ENCODE results near the gene APPL2. TPM values are rescaled to one million over a fixed set of nuclear protein-coding genes. Genes with fewer than 3 reads are reported as not detected.

The APPL2 gene
- total and polyA plus RNA-seq, 2 of the 13 experiments (the other 11 are each of a cell fraction or from before 2014, with no cell fraction given): 9.9 to 11.1 TPM

DNA sequence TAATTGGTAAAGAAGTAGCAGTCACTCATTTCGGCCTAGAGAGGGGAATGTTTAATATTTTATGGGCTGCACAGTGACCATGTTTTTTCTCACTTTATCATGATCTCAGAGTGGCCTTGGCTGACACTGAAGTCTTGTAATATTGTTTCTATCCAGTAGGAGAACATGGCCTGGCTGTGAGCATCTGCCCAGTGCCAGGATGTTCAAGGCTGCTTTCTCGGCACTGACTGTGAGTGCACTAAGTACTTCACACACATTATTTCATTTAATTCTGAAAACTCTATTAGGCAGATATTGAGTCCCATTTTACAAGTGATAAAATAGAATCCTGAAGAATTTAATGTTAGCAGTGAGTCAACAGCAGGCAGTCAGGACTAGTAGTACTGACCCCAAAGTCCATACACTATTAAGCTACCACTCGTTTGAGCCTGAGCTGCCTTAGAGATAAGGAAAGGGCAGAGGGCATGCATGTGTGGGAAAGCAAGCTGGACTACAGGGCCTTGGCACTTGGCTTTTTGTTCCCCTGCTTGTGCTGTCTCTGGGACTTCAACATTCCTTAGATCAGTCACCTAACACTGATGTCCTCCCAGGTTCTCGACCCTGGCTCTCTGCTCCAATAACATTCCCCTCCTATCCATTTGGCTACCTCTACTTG lies 42.2 kb upstream of the APPL2 start:
- H3K27ac ChIP-seq (ENCODE audit: extremely low read length, insufficient read depth, low read length): no peak overlapping the region
- no peak overlapping the region for H2AFZ ChIP-seq (ENCODE audit: low read length)
- H3K27me3 ChIP-seq (ENCODE audit: control insufficient read depth in 1 of 2, insufficient read depth in 2 of 2, low read length in 2 of 2): no peaks in the 10 kb centered on the region
- H3K9me3 ChIP-seq (ENCODE audit: low read length): no peaks in the 10 kb centered on the region
- WGBS (ENCODE audit: low lambda C conversion rate): 0% methylated on average over 4 of the region's 4 CpGs
- no TSS peak for BruUV-seq (replicated peaks)
- ATAC-seq (peak; percentile 92), FAIRE-seq (no peak), DNase-seq (ENCODE audit: low spot score) (peak; percentile 50)
- CTCF ChIA-PET (ENCODE audit: low intra/inter-chr PET ratio, low total read pairs): interaction anchor here (1.1 kb wide), 1 partner anchor 105 kb away, joined by 3 read pairs; no protein-coding TSS in a partner anchor
- H3K4me1 ChIP-seq (ENCODE audit: insufficient read depth, low read length): peaks cover 40% of the 10 kb centered on the region
- peak overlapping the region; percentile 44 for H3K4me2 ChIP-seq (ENCODE audit: low read depth, low read length)
- peak; percentile 17; the same call in 1 of the 2 replicates for TF ChIP-seq STAG1 (CRISPR knock-in tag; IDR thresholded peaks at IDR 0.05)
- peak; percentile 33; the same call in 1 of the 2 replicates for TF ChIP-seq HNF4A (CRISPR knock-in tag; IDR thresholded peaks at IDR 0.05)
- TF ChIP-seq NR2F6 (IDR thresholded peaks at IDR 0.05): 0 out of 2 replicates have a peak, but pooled peaks have one; percentile 25
- TF ChIP-seq NR2F6 (CRISPR knock-in tag; IDR thresholded peaks at IDR 0.05): no peak
- no peak for TF ChIP-seq ZNF614 (CRISPR knock-in tag; IDR thresholded peaks at IDR 0.05; ENCODE audit: borderline replicate concordance)
- TF ChIP-seq CCDC6 (CRISPR knock-in tag; IDR thresholded peaks at IDR 0.05): no peak
- no peak for TF ChIP-seq POLR2AphosphoS2 (IDR thresholded peaks at IDR 0.05; ENCODE audit: low read depth, low read length)
- TF ChIP-seq SMC3 (IDR thresholded peaks at IDR 0.05; ENCODE audit: low read length): peak; percentile 16; the same call in 1 of the 2 replicates
- POLR2A ChIA-PET: no interaction called here
- H3K36me3 ChIP-seq (replicated peaks in 1 of 2; ENCODE audit: control insufficient read depth in 1 of 2, insufficient read depth in 2 of 2, low read length in 2 of 2): no peaks in the 10 kb centered on the region
- H3K4me3 ChIP-seq (replicated peaks in 1 of 3; ENCODE audit: insufficient read depth in 1 of 3, low read depth in 2 of 3, low read length in 3 of 3): no peak overlapping the region
- in situ Hi-C loops (cut with HindIII; ENCODE audit: extremely low pct_ligation_motif_present, low pct_unique_long_range_greater_than_20kb) (loop anchor here (5.0 kb wide), 1 partner anchor 104 kb away; no protein-coding TSS in a partner anchor), intact Hi-C loops (cut with micrococcal nuclease; ENCODE audit: unreplicated experiment) (loop anchor here (2.0 kb wide), 1 partner anchor 105 kb away; no protein-coding TSS in a partner anchor)
- no peaks in the 10 kb centered on the region for H4K20me1 ChIP-seq (ENCODE audit: insufficient read depth, low read length)
- no peak overlapping the region for H3K9ac ChIP-seq (ENCODE audit: insufficient read depth, low read depth, low read length)
- no peaks in the 10 kb centered on the region for H3K79me2 ChIP-seq (ENCODE audit: insufficient read depth, low read length)

DNA sequence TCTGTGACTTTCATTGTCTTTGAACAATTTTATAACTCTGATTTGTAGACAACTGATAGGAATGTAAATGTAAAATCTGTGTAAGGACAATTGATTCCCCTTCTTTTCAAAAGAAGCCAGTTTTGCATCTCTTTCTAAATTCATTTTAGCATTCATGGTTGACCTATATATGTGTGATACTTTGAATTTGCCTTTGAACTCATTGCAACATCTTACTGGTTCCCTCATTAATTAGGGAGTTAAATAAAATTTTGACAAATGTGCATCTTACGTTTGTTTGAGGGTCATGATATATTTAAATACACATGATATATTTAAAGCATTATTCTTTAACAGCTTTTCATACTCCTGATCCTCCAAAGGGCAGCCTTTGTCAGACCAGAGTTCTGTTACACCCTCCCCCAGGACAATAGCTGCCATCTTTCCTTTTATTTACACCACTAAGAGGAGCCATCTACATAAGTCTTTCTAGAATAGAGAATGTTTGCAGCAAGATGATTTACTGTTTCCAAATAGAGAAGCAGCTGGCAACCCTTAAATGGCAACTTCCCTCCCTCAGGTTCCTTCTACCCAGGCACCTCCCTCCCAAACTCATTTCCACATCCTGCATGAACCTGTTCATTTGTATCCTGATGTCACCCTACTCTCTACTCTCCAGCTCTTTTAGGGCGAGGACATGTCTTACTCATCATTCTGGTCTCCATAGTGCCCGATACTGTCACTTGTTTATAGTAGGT lies 40.2 kb upstream of the APPL2 start:
- POLR2A ChIA-PET: no interaction called here
- H3K79me2 ChIP-seq (ENCODE audit: insufficient read depth, low read length): no peaks in the 10 kb centered on the region
- no peak for FAIRE-seq
- no peak for TF ChIP-seq SAFB2 (CRISPR knock-in tag; IDR thresholded peaks at IDR 0.05; ENCODE audit: borderline replicate concordance, low read depth)
- TF ChIP-seq, protein P1, sequence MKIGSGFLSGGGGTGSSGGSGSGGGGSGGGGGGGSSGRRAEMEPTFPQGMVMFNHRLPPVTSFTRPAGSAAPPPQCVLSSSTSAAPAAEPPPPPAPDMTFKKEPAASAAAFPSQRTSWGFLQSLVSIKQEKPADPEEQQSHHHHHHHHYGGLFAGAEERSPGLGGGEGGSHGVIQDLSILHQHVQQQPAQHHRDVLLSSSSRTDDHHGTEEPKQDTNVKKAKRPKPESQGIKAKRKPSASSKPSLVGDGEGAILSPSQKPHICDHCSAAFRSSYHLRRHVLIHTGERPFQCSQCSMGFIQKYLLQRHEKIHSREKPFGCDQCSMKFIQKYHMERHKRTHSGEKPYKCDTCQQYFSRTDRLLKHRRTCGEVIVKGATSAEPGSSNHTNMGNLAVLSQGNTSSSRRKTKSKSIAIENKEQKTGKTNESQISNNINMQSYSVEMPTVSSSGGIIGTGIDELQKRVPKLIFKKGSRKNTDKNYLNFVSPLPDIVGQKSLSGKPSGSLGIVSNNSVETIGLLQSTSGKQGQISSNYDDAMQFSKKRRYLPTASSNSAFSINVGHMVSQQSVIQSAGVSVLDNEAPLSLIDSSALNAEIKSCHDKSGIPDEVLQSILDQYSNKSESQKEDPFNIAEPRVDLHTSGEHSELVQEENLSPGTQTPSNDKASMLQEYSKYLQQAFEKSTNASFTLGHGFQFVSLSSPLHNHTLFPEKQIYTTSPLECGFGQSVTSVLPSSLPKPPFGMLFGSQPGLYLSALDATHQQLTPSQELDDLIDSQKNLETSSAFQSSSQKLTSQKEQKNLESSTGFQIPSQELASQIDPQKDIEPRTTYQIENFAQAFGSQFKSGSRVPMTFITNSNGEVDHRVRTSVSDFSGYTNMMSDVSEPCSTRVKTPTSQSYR (CRISPR knock-in tag; IDR thresholded peaks at IDR 0.05; ENCODE audit: borderline replicate concordance): no peak
- TF ChIP-seq ZMYM4 (CRISPR knock-in tag; IDR thresholded peaks at IDR 0.05): no peak
- TF ChIP-seq SUZ12 (IDR thresholded peaks at IDR 0.05; ENCODE audit: low read depth, low read length): no peak
- TF ChIP-seq NFIB (CRISPR knock-in tag; IDR thresholded peaks at IDR 0.05; ENCODE audit: borderline replicate concordance): no peak
- no peak for TF ChIP-seq U2AF2 (IDR thresholded peaks at IDR 0.05; ENCODE audit: low read depth, low read length)
- no peak for TF ChIP-seq HHEX (CRISPR knock-in tag; IDR thresholded peaks at IDR 0.05)
- no peak for TF ChIP-seq PCBP2 (optimal IDR thresholded peaks at IDR 0.05; ENCODE audit: low read depth, low read length, poor library complexity, severe bottlenecking)
- no peak overlapping the region for H3K4me3 ChIP-seq (replicated peaks in 1 of 3; ENCODE audit: insufficient read depth in 1 of 3, low read depth in 2 of 3, low read length in 3 of 3)
- no peak for DNase-seq (ENCODE audit: low spot score)
- no peak for ATAC-seq
- no peaks in the 10 kb centered on the region for H3K27me3 ChIP-seq (ENCODE audit: control insufficient read depth in 1 of 2, insufficient read depth in 2 of 2, low read length in 2 of 2)
- H3K9me3 ChIP-seq (ENCODE audit: low read length): no peaks in the 10 kb centered on the region
- H3K36me3 ChIP-seq (replicated peaks in 1 of 2; ENCODE audit: control insufficient read depth in 1 of 2, insufficient read depth in 2 of 2, low read length in 2 of 2): no peaks in the 10 kb centered on the region
- no TSS peak for BruUV-seq (replicated peaks)
- H2AFZ ChIP-seq (ENCODE audit: low read length): no peak overlapping the region
- 45% methylated on average over 3 of the region's 3 CpGs for WGBS (ENCODE audit: low lambda C conversion rate)
- CTCF ChIA-PET (ENCODE audit: low intra/inter-chr PET ratio, low total read pairs): no interaction called here
- H3K9ac ChIP-seq (ENCODE audit: insufficient read depth, low read depth, low read length): no peak overlapping the region
- no peaks in the 10 kb centered on the region for H4K20me1 ChIP-seq (ENCODE audit: insufficient read depth, low read length)
- H3K4me2 ChIP-seq (ENCODE audit: low read depth, low read length): no peak overlapping the region
- in situ Hi-C loops (cut with HindIII; ENCODE audit: extremely low pct_ligation_motif_present, low pct_unique_long_range_greater_than_20kb): loop anchor here (5.0 kb wide), 1 partner anchor 106 kb away; no protein-coding TSS in a partner anchor
- H3K27ac ChIP-seq (ENCODE audit: extremely low read length, insufficient read depth, low read length): no peak overlapping the region
- H3K4me1 ChIP-seq (ENCODE audit: insufficient read depth, low read length): peaks cover 30% of the 10 kb centered on the region
- intact Hi-C loops (cut with micrococcal nuclease; ENCODE audit: unreplicated experiment): no loop called here
